K562 (cell line): Measurements from ENCODE around the gene MYOM1. TPM values are rescaled to one million over a fixed set of nuclear protein-coding genes. Genes with fewer than 3 reads are reported as not detected.
A peak's percentile ranks its signal among the peaks of the same experiment; 100 is the strongest.

ENCODE experiments used
- CTBP1 ChIP-seq: fragments of 450-650 bp; IDR thresholded peaks from 2 replicates; pipeline ENCODE4 v1.6.1; 2016; ENCODE audit warnings: borderline replicate concordance
- DACH1 ChIP-seq: fragments of 450-650 bp; IDR thresholded peaks from 2 replicates; pipeline ENCODE4 v1.6.1; 2018; ENCODE audit not compliant: partially characterized antibody
- MEF2D ChIP-seq: conservative IDR thresholded peaks from 2 replicates; pipeline ENCODE4 v1.6.1; 2016; ENCODE audit warnings: low read depth, missing genetic modification characterization, missing compliant biosample characterization
- PHF20 ChIP-seq: fragments of 450-650 bp; IDR thresholded peaks from 2 replicates; pipeline ENCODE4 v1.6.1; 2018; ENCODE audit not compliant: partially characterized antibody
- SMARCC2 ChIP-seq: fragments of 450-650 bp; IDR thresholded peaks from 2 replicates; pipeline ENCODE4 v1.6.1; 2017; ENCODE audit warnings: antibody characterized with exemption, moderate library complexity, mild to moderate bottlenecking, low read depth
- TBP ChIP-seq: optimal IDR thresholded peaks from 2 replicates; pipeline ENCODE3; 2011; ENCODE audit warnings: low read depth, low read length, improper control_type of control experiment
- TRIM28 ChIP-seq: fragments of 450-650 bp; IDR thresholded peaks from 2 replicates; pipeline ENCODE4 v1.6.1; 2017
- XRCC4 ChIP-seq: IDR thresholded peaks from one replicate; pipeline ENCODE4 v1.6.1; 2011; ENCODE audit not compliant: insufficient read depth, insufficient read length; ENCODE audit errors: extremely low read depth
- polyA plus RNA-seq, 8 experiments: library from polyadenylated mRNA; depleted of rRNA in 4 of 8; stranded (reverse) in 5 of 8; unstranded in 3 of 8; fragments of >200 nt; fragmentation: Nextera tagmentation in 2 of 8; fragmentation: Illumina TruSeq in 1 of 8; extraction: Ambion mirVana in 2 of 8; extraction: Trizol in 1 of 8; gene quantifications; 2 replicates each; pipeline versions ENCODE4 v1.2.1 to v1.2.3, GENCODE V29; 2011 to 2014; ENCODE audit warnings: inconsistent platforms in 1 of 8, missing spikeins in 1 of 8
- total RNA-seq, 7 experiments: library from RNA; depleted of rRNA in 6 of 7; stranded (reverse); fragments of >200 nt in 6 of 7; fragmentation: Illumina TruSeq in 2 of 7; extraction: Trizol in 2 of 7; gene quantifications; 2 replicates each; pipeline versions ENCODE4 v1.2.1 to v1.2.3, GENCODE V29; 2011 to 2021; ENCODE audit warnings: low replicate concordance in 1 of 7
- TF ChIP-seq, protein P1 (sequence below), 2 experiments: fragments of 450-650 bp; formaldehyde crosslinking in 1 of 2; IDR thresholded peaks; 2 replicates each; pipeline versions ENCODE4 v1.4.0 to v1.6.1; 2014 to 2020; ENCODE audit warnings: mild to moderate bottlenecking in 2 of 2, borderline replicate concordance in 1 of 2, low read depth in 1 of 2
- TF ChIP-seq, protein P2 (sequence below): fragments of 250-450 bp; sonication (Bioruptor Pico); IDR thresholded peaks from 2 replicates; pipeline ENCODE4 v1.8.0; 2021; ENCODE audit warnings: moderate library complexity, mild to moderate bottlenecking, inconsistent platforms
- TF ChIP-seq, protein P3 (sequence below): fragments of 450-650 bp; IDR thresholded peaks from 2 replicates; pipeline ENCODE4 v1.6.1; 2016; ENCODE audit warnings: mild to moderate bottlenecking

MYOM1 gene
- total and polyA plus RNA-seq, 9 of the 15 experiments (the other 6 are each of a cell fraction or from before 2014, with no cell fraction given) = 0.01 to 0.62 (median 0.25) TPM

DNA sequence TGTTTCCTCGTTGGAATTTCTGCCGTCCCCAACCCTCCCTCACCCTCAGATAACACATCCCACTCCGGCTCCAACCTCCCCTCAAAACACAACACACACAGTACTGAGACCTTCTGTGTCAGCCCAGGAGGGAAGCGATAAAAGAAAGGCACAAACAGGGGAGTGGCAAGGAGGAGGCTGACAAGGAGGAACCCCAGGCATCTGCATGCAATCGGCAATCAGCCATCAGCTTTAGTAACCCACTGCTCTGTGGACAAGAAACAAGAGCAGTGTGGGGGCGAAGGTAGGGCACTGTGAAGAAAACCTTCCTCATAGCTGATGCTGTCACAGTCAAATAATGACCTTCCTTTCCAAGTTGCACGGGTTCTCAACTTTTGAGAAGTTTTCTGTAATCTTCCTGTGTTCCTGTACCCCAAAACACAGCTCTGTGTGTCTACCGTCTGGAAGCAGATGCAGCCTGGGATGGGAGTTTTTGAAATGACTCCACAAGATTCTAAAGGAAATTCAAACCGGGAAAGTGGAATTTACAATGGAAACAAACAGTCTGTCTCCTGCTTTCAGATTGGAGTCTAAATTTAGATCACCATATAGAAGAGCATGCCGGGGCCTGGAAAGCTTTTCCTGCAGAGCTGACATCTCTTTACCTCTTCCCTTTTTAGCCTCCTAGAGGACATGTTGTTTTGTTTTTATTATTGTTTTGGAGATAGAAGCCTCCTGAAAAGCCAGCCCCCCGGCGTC, 190.4 kb downstream of the MYOM1 start (continued):
- TF ChIP-seq, protein P1, sequence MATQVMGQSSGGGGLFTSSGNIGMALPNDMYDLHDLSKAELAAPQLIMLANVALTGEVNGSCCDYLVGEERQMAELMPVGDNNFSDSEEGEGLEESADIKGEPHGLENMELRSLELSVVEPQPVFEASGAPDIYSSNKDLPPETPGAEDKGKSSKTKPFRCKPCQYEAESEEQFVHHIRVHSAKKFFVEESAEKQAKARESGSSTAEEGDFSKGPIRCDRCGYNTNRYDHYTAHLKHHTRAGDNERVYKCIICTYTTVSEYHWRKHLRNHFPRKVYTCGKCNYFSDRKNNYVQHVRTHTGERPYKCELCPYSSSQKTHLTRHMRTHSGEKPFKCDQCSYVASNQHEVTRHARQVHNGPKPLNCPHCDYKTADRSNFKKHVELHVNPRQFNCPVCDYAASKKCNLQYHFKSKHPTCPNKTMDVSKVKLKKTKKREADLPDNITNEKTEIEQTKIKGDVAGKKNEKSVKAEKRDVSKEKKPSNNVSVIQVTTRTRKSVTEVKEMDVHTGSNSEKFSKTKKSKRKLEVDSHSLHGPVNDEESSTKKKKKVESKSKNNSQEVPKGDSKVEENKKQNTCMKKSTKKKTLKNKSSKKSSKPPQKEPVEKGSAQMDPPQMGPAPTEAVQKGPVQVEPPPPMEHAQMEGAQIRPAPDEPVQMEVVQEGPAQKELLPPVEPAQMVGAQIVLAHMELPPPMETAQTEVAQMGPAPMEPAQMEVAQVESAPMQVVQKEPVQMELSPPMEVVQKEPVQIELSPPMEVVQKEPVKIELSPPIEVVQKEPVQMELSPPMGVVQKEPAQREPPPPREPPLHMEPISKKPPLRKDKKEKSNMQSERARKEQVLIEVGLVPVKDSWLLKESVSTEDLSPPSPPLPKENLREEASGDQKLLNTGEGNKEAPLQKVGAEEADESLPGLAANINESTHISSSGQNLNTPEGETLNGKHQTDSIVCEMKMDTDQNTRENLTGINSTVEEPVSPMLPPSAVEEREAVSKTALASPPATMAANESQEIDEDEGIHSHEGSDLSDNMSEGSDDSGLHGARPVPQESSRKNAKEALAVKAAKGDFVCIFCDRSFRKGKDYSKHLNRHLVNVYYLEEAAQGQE (IDR thresholded peaks at IDR 0.05; ENCODE audit: borderline replicate concordance) = no peak
- TF ChIP-seq, protein P1 (CRISPR knock-in tag; IDR thresholded peaks at IDR 0.05; ENCODE audit: low read depth) = no peak
- TF ChIP-seq, protein P2, sequence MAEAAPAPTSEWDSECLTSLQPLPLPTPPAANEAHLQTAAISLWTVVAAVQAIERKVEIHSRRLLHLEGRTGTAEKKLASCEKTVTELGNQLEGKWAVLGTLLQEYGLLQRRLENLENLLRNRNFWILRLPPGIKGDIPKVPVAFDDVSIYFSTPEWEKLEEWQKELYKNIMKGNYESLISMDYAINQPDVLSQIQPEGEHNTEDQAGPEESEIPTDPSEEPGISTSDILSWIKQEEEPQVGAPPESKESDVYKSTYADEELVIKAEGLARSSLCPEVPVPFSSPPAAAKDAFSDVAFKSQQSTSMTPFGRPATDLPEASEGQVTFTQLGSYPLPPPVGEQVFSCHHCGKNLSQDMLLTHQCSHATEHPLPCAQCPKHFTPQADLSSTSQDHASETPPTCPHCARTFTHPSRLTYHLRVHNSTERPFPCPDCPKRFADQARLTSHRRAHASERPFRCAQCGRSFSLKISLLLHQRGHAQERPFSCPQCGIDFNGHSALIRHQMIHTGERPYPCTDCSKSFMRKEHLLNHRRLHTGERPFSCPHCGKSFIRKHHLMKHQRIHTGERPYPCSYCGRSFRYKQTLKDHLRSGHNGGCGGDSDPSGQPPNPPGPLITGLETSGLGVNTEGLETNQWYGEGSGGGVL = no peak
- TF ChIP-seq MEF2D = peak; percentile 42; the same call in 1 of the 2 replicates
- TF ChIP-seq DACH1 = no peak
- TF ChIP-seq CTBP1 = peak; percentile 44; the same call in 1 of the 2 replicates
- TF ChIP-seq PHF20 = no peak
- TF ChIP-seq TRIM28 = no peak
- TF ChIP-seq, protein P3, sequence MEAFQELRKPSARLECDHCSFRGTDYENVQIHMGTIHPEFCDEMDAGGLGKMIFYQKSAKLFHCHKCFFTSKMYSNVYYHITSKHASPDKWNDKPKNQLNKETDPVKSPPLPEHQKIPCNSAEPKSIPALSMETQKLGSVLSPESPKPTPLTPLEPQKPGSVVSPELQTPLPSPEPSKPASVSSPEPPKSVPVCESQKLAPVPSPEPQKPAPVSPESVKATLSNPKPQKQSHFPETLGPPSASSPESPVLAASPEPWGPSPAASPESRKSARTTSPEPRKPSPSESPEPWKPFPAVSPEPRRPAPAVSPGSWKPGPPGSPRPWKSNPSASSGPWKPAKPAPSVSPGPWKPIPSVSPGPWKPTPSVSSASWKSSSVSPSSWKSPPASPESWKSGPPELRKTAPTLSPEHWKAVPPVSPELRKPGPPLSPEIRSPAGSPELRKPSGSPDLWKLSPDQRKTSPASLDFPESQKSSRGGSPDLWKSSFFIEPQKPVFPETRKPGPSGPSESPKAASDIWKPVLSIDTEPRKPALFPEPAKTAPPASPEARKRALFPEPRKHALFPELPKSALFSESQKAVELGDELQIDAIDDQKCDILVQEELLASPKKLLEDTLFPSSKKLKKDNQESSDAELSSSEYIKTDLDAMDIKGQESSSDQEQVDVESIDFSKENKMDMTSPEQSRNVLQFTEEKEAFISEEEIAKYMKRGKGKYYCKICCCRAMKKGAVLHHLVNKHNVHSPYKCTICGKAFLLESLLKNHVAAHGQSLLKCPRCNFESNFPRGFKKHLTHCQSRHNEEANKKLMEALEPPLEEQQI = no peak
- TF ChIP-seq TBP = no peak
- no peak for TF ChIP-seq XRCC4
- TF ChIP-seq SMARCC2 = no peak
